ENCODE data around the gene GOLGA8T.
"Not testable (repeated sequence)": the region's sequence is repeated elsewhere in the genome, so short reads cannot be mapped to it uniquely, and the experiment has no call there.

The GOLGA8T gene, protein sequence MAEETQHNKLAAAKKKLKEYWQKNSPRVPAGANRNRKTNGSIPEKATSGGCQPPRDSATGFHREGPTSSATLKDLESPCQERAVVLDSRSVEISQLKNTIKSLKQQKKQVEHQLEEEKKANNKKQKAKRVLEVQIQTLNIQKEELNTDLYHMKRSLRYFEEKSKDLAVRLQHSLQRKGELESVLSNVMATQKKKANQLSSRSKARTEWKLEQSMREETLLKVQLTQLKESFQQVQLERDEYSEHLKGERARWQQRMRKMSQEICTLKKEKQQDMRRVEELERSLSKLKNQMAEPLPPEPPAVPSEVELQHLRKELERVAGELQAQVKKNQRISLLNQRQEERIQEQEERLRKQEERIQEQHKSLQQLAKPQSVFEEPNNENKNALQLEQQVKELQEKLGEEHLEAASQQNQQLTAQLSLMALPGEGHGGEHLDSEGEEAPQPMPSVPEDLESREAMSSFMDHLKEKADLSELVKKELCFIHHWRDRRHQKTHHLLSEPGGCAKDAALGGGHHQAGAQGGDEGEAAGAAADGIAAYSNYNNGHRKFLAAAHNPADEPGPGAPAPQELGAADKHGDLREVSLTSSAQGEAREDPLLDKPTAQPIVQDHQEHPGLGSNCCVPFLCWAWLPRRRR

GRCh38 chr15:30134751-30135150 lies at the start of gene GOLGA8T:
Gene GOLGA8T, plus strand, starts transcription at chr15:30135051. Its CDS starts 98 bp downstream, at chr15:30135149.
- not testable (repeated sequence) for DNase-seq (ENCODE audit: low read depth in 1 of 2, low spot score in 1 of 2)

- not testable (repeated sequence) for DNase-seq (ENCODE audit: low read depth in 1 of 2, low spot score in 1 of 2)
These were observed 37.0 kb upstream of the GOLGA8T start for GRCh38 chr15:30097827-30098226.

DNA sequence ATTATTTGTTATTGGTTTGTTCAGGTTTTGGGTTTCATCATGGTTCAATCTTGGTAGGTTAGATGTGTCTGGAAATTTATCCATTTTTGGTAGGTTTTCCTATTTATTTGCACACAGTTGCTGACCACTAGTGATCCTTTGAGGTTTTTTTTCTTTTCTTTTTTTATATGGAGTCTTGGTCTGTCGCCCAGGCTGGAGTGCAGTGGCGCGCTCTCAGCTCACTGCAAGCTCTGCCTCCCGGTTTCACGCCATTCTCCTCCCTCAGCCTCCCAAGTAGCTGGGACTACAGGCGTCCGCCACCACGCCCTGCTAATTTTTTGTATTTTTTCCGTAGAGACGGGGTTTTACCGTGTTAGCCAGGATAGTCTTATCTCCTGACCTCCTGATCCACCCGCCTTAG lies 32.0 kb upstream of the GOLGA8T start:
- not testable (repeated sequence) for DNase-seq (ENCODE audit: low read depth in 1 of 2, low spot score in 1 of 2)

DNA sequence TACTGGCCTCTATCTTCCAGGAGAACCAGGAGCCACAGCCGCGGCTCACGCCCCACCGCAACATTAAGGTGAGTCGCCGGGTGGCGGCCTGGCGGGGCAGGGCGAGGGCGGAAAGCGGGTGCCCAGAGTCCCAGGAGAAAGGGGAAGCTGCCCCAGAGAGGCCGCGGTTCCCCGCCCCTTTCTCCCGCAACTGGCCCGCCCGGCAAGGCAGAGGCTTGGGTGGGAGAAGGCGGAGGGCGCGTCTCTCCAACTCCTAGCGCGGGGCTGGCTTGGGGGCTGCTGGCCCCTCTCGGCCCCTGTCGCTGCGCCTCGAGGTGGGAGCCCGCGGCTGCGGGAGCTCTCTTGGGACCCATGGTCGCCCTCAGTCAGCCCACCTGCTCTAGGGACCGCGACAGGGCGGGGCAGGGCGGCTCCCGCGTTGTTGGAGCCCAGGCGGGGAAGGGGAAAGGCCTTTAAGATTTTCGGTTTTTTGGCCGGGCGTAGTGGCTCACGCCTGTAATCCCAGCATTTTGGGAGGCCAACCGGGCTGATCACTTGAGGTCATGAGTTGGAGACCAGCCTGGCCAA lies 30.8 kb upstream of the GOLGA8T start:
- not testable (repeated sequence) for DNase-seq (ENCODE audit: low read depth in 1 of 2, low spot score in 1 of 2)

- not testable (repeated sequence) for DNase-seq (ENCODE audit: low read depth in 1 of 2, low spot score in 1 of 2)
These were observed 24.3 kb upstream of the GOLGA8T start for GRCh38 chr15:30110591-30110990.

- not testable (repeated sequence) for DNase-seq (ENCODE audit: low read depth in 1 of 2, low spot score in 1 of 2)
These were observed 4.8 kb upstream of the GOLGA8T start for GRCh38 chr15:30130066-30130465.

DNA sequence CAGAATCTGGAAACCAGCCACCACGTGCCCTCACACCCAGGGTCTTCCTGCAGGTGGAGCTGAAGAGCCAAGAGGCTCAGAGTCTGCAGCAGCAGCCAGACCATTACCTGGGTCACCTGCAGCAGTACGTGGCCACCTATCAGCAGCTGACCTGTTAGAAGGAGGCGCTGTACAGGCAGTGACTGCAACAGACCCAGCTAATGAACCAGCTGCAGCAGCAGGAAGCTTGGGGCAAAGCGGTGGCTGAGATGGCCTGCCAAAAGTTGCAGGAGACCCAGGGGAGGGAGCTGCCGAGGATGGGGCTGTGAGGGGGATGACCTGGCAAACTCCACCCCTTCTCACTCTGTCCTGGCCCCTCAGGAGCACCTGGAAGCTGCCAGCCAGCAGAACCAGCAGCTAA lies 8.4 kb downstream of the GOLGA8T start:
- not testable (repeated sequence) for DNase-seq (ENCODE audit: low read depth in 1 of 2, low spot score in 1 of 2)

GRCh38 chr15:30149891-30150290 lies 15.0 kb downstream of the GOLGA8T start:
- DNase-seq (ENCODE audit: low read depth in 1 of 2, low spot score in 1 of 2), result not testable (repeated sequence)

DNA sequence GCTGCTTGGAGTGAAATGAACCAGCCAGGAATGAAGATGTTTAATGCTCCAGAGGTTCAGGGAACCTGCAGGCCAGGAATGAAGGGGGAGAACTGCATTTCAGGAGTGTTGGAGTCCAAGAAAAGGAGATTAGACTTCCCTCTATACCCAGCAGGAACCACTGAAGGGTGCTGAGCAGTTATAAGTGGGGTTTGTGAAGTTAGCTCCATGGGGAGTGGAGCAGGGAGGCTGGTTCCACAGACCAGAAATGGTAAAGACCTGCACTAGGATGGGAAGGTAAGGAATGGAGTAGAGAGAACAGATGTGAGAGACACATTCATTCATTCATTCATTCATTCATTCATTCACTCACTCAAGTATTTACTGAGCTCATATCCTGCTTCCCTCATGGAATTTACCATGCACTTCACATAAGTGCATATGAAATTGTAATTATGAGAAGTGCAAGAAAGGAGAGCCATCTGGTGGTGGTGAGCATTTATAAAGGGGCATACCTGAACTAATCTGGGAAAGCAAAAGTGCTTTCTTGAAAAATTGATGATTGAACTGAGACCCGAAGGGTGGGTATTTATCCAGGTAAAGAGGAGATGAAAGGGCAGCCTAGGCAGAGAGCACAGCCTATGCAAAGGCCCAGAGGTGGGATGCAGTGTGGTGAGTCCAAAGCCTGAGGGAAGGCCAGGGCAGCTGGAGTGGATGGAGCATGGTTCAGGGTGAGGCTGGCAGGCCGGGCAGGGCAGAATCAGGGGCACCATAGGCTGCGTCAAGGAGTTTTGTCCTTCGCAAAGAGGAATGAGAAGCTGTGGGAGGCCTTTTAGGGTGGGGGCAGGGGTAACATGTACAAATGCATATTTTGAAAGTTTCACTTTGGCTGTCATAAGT lies 27.9 kb downstream of the GOLGA8T start:
- DNase-seq (ENCODE audit: low read depth in 1 of 2, low spot score in 1 of 2), result not testable (repeated sequence)

GRCh38 chr15:30163759-30164158 lies 28.9 kb downstream of the GOLGA8T start:
- DNase-seq (ENCODE audit: low read depth in 1 of 2, low spot score in 1 of 2), result not testable (repeated sequence)

DNA sequence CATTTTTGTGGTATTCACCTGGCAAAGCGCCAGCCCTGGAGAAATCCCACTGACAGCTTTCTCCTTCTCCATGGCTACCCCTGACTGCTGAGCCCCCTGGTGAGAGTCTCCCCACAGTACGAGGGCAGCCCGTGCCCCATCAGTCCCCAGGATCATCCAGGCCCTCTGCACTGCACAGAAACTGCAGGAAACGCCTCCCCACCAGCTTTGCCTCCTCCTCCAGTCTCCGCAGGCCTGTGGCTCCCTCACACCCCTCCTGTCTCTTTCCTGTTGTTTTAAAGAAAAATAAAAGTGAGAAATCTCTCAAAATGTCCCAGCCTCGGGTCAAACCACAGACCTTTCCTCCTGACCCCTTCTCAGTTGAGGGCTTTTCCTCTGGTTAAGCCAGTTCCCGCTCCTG lies 29.4 kb downstream of the GOLGA8T start:
- not testable (repeated sequence) for DNase-seq (ENCODE audit: low read depth in 1 of 2, low spot score in 1 of 2)

DNA sequence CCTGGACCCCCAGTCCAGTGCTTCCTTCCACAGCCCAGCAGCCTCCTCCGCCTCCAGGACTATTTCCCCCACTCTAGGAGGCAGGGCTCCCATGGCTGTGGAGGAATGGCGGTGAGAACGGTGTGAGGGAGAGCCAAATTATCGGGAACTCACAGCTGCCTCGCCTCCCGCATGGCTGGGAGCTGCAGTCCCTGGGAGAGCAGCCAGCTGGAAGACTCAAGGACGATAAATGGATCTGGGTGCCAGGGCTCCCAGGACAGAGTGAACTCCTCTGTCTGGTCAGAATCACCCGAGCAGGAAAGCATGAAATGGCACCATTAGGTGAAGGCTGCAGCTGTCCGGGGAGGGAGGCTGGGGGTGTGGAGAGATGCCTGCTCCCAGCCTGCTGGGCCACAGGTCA lies 32.6 kb downstream of the GOLGA8T start:
- not testable (repeated sequence) for DNase-seq (ENCODE audit: low read depth in 1 of 2, low spot score in 1 of 2)

DNA sequence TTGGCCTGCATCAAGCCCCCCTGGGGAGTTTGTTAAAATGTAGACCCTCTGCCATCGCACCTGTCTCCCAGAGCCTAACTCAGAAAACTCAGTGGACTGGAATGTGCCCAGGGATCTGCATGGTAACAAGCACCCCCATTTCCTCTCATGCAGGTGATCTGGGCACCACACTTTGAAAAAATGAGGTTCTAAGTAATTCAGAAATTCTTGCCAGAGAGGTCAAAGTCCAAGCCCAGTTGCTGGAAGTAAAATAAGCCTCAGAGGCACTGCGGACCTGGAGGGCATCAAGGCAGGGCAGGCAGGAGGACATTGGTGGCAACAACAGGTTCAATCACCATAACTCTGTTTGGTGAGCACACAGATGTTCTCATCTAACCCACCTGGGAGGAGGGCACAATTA lies 33.0 kb downstream of the GOLGA8T start:
- DNase-seq (ENCODE audit: low read depth in 1 of 2, low spot score in 1 of 2), result not testable (repeated sequence)

DNA sequence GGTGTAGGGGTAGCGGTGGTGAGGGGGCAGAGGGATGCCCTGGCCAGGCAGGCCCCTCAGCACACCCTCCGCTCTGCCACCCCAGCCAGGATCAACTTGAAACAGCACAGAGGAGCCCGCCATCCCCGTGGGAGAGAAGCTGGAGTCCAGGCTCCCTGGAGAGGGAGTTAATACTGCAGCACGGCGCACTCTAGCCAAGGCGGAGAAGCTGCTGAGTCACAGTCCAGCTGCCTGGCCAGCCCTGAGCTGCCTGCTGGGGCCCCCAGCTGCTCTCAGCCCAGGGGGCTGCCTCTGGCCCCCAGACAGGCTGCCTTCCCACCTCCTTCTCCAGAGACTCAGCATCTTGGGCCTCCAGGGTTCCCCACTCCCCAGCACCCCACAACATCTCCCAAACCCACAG lies 36.6 kb downstream of the GOLGA8T start:
- DNase-seq (ENCODE audit: low read depth in 1 of 2, low spot score in 1 of 2), result not testable (repeated sequence)

DNA sequence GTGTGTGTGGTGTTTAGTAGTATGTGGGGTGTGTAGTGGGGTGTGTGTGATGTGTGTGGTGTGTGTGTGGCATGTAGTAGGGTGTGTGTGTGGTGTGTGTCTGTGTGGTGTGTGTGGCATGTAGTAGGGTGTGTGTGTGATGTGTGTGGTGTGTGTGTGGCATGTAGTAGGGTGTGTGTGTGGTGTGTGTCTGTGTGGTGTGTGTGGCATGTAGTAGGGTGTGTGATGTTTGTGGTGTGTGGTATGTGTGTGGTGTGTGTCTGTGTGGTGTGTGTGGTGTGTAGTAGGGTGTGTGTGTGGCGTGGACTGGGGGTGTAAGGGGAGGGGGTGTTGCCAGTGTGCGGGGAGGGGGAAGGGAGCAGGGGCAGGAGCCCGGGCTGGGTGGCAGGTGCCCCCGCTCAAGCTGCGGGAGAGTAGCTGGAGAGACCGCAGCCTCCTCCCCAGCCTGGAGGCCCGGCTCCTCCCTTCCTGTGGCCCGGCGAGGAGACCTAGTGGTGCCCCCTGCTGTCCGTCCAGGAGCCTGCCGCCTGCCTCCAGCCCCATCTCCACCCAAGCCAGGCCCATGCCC lies 38.3 kb downstream of the GOLGA8T start:
- DNase-seq (ENCODE audit: low read depth in 1 of 2, low spot score in 1 of 2), result peak; percentile 56

DNA sequence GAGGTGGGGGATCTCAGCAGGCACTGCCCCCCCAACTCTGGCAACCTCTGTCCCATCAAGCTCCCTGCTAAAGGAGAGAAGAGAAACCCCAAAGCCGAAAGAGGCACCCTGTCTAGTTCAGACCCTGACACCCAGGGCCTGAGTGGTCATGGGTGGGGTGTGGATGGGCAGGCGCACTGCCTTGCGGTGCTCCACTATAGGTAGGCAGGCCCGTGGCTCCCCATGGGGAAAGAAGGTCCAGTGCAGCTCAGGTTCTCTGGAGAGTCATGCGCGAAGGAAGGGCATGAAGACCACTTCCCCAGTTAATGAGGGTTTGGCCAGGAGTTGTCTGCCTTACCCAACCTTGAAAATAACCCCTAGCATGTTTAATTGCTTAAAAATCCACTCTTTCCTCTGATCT lies 40.4 kb downstream of the GOLGA8T start:
- not testable (repeated sequence) for DNase-seq (ENCODE audit: low read depth in 1 of 2, low spot score in 1 of 2)

GRCh38 chr15:30176613-30177012 lies 41.8 kb downstream of the GOLGA8T start:
- DNase-seq (ENCODE audit: low read depth in 1 of 2, low spot score in 1 of 2), result not testable (repeated sequence)

DNA sequence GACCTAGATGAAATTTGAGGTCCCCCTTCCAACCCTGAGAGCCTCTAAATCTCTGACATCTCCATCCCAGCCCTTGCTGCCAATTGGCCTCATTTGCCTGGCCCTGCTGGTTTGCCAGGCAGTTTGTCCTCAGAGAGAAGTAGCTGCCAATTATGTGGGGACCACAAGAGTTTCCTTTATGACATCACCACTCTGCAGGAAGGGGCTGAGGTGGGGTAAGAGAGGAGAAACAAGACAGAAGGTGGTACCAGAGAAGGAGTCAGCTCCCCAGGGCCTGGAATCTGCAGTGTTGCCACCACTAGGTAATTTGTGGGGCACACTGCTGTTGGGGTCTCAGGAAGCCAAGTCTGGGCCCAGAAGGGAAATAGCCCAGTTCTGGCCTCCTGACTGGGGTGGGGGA lies 45.0 kb downstream of the GOLGA8T start:
- not testable (repeated sequence) for DNase-seq (ENCODE audit: low read depth in 1 of 2, low spot score in 1 of 2)

DNA sequence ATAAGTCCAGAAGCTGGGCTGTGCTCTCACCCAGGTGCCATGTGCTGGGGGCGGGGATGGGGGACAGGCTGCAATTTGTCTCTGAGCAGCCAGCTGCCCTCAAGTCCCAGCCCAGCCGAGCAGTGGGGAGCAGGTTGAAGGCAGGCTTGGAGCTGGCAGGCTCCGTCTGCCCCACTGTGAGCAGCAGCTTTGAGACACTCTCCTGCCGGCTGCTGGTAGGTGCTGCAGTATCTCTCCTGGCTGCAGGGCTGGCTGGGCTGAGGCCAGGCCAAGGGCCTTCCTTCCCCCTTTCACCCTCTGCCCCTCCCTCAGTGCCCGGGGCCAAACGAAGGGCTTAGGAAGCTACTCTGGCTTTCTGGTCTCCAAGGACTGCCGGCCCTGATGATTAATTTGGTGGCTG lies 50.6 kb downstream of the GOLGA8T start:
- not testable (repeated sequence) for DNase-seq (ENCODE audit: low read depth in 1 of 2, low spot score in 1 of 2)

DNA sequence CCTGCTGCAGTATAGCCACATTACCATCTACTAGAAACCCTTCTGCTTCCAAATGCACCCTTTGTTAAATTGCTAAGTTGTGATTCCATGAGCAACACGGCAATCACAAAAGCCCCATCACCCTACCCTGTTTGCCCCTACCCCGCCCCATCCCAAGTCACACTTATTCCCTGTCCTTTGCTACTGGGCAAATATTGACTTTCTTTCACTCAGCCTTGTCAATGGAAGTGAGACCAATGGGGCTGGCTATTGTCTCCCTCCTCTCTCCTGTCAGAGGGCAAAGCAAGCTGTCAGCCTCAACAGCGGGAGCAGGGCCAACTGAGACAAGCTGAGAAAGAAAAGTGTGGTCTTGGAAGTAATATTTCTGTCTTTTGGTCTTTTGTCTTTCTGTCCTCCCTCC lies 52.6 kb downstream of the GOLGA8T start:
- not testable (repeated sequence) for DNase-seq (ENCODE audit: low read depth in 1 of 2, low spot score in 1 of 2)

- DNase-seq (ENCODE audit: low read depth in 1 of 2, low spot score in 1 of 2), result not testable (repeated sequence)
These were observed 54.9 kb downstream of the GOLGA8T start for GRCh38 chr15:30189754-30190153.
